Liver (tissue), 9 donors: ENCODE data around the gene TNFAIP8. TPM values are rescaled to one million over a fixed set of nuclear protein-coding genes. Genes with fewer than 3 reads are reported as not detected.

Experiments
- DNase-seq: peaks from one replicate; pipeline ENCODE4 v3.0.0-alpha.2; 2017; ENCODE audit warnings: low spot score
- H3K27ac ChIP-seq, 2 donors: one replicate each; pipeline ENCODE4 v1.7.0; 2013; ENCODE audit warnings: inconsistent platforms in 2 of 2, low read length in 2 of 2, control low read depth in 1 of 2, low read depth in 1 of 2, mild to moderate bottlenecking in 1 of 2
- H3K27me3 ChIP-seq, 4 donors: one replicate each; pipeline versions ENCODE4 v1.6.1 to v1.7.0; 2013; ENCODE audit warnings: low read length in 3 of 4, inconsistent platforms in 1 of 4, mild to moderate bottlenecking in 1 of 4, moderate library complexity in 1 of 4; ENCODE audit not compliant: control insufficient read depth in 4 of 4, insufficient read depth in 4 of 4
- H3K36me3 ChIP-seq, 4 donors: one replicate each; pipeline versions ENCODE4 v1.6.1 to v1.7.0; 2013; ENCODE audit warnings: low read length in 3 of 4, mild to moderate bottlenecking in 3 of 4, low read depth in 1 of 4, moderate library complexity in 1 of 4; ENCODE audit not compliant: control insufficient read depth in 4 of 4, insufficient read depth in 3 of 4
- H3K4me1 ChIP-seq, 4 donors: one replicate each; pipeline versions ENCODE4 v1.6.1 to v1.7.0; 2013; ENCODE audit warnings: low read length in 3 of 4, mild to moderate bottlenecking in 3 of 4, moderate library complexity in 1 of 4; ENCODE audit not compliant: control insufficient read depth in 4 of 4, insufficient read depth in 4 of 4
- H3K4me3 ChIP-seq, 3 donors: one replicate each; pipeline versions ENCODE4 v1.6.1 to v1.7.0; 2013; ENCODE audit warnings: low read length in 3 of 3, control low read depth in 1 of 3, low read depth in 1 of 3, mild to moderate bottlenecking in 1 of 3
- H3K9ac ChIP-seq, 2 donors: one replicate each; pipeline ENCODE4 v1.7.0; 2013; ENCODE audit warnings: low read length in 2 of 2, mild to moderate bottlenecking in 2 of 2, moderate library complexity in 2 of 2, control low read depth in 1 of 2, low read depth in 1 of 2
- H3K9me3 ChIP-seq, 4 donors: one replicate each; pipeline versions ENCODE4 v1.6.1 to v1.7.0; 2013; ENCODE audit warnings: low read length in 3 of 4; ENCODE audit not compliant: control insufficient read depth in 4 of 4
- EGR1 ChIP-seq, 2 donors: IDR thresholded peaks; 2 replicates each; pipeline ENCODE4 v1.6.1; 2016 to 2018; ENCODE audit warnings: antibody characterized with exemption in 2 of 2, low read depth in 2 of 2
- FOXA1 ChIP-seq: IDR thresholded peaks from 2 replicates; pipeline ENCODE4 v1.6.1; 2016; ENCODE audit warnings: antibody characterized with exemption
- FOXA2 ChIP-seq: IDR thresholded peaks from 2 replicates; pipeline ENCODE4 v1.6.1; 2016; ENCODE audit warnings: antibody characterized with exemption
- GABPA ChIP-seq, 2 donors: IDR thresholded peaks in 1 of 2; conservative IDR thresholded peaks in 1 of 2; 2 replicates each; pipeline ENCODE4 v1.6.1; 2016; ENCODE audit warnings: antibody characterized with exemption in 2 of 2, mild to moderate bottlenecking in 1 of 2, moderate library complexity in 1 of 2
- HNF4A ChIP-seq, 2 donors: conservative IDR thresholded peaks; 2 replicates each; pipeline ENCODE4 v1.6.1; 2016; ENCODE audit warnings: antibody characterized with exemption in 2 of 2, mild to moderate bottlenecking in 2 of 2
- HNF4G ChIP-seq: IDR thresholded peaks from 2 replicates; pipeline ENCODE4 v1.6.1; 2016; ENCODE audit warnings: antibody characterized with exemption
- JUND ChIP-seq, 2 donors: IDR thresholded peaks; 2 replicates each; pipeline ENCODE4 v1.6.1; 2016; ENCODE audit warnings: antibody characterized with exemption in 2 of 2
- NR2F2 ChIP-seq: IDR thresholded peaks from 2 replicates; pipeline ENCODE4 v1.6.1; 2016; ENCODE audit warnings: antibody characterized with exemption
- RAD21 ChIP-seq, 2 donors: IDR thresholded peaks; 2 replicates each; pipeline ENCODE4 v1.6.1; 2016; ENCODE audit warnings: antibody characterized with exemption in 2 of 2, mild to moderate bottlenecking in 2 of 2
- RXRA ChIP-seq, 2 donors: IDR thresholded peaks; 2 replicates each; pipeline ENCODE4 v1.6.1; 2017 to 2018; ENCODE audit warnings: antibody characterized with exemption in 2 of 2, mild to moderate bottlenecking in 1 of 2
- SP1 ChIP-seq: IDR thresholded peaks from 2 replicates; pipeline ENCODE4 v1.6.1; 2018; ENCODE audit warnings: antibody characterized with exemption, mild to moderate bottlenecking
- YY1 ChIP-seq: IDR thresholded peaks from 2 replicates; pipeline ENCODE4 v1.6.1; 2016; ENCODE audit warnings: antibody characterized with exemption, mild to moderate bottlenecking
- WGBS: extraction: QIAGEN DNeasy Blood & Tissue Kit; methylation state at CpG from one replicate; pipeline ENCODE4 v1.1.7; 2013; 5-methylcytosine and 5-hydroxymethylcytosine counted together
- polyA plus RNA-seq, 2 donors: library from polyadenylated mRNA; stranded (reverse) in 1 of 2; unstranded in 1 of 2; fragments of 200-250 nt in 1 of 2; fragments of >200 nt in 1 of 2; fragmentation: Nextera tagmentation in 1 of 2; extraction: Ambion mirVana in 1 of 2; gene quantifications; one replicate each; pipeline versions ENCODE4 v1.2.1 to v1.2.3, GENCODE V29; 2013 to 2015
- total RNA-seq, 2 donors: library from RNA; depleted of rRNA; stranded (reverse); fragments of >200 nt; gene quantifications; one replicate each; pipeline ENCODE4 v1.2.3, GENCODE V29; 2014
- TF ChIP-seq, protein P1 (sequence below): IDR thresholded peaks from 2 replicates; pipeline ENCODE4 v1.6.1; 2016; ENCODE audit warnings: antibody characterized with exemption
- TF ChIP-seq, protein P2 (sequence below): IDR thresholded peaks from 2 replicates; pipeline ENCODE4 v1.6.1; 2016; ENCODE audit warnings: antibody characterized with exemption, mild to moderate bottlenecking
- TF ChIP-seq, protein P3 (sequence below): IDR thresholded peaks from 2 replicates; pipeline ENCODE4 v1.6.1; 2016; ENCODE audit warnings: antibody characterized with exemption
- TF ChIP-seq, protein P4 (sequence below): IDR thresholded peaks from 2 replicates; pipeline ENCODE4 v1.6.1; 2016; ENCODE audit warnings: antibody characterized with exemption
- donor health status: healthy.
- donor health status: healthy.
- donor health status: healthy.
- donor health status: healthy.
- donor health status: healthy.

TNFAIP8 gene
- total and polyA plus RNA-seq, 4 donors: 2.6 to 28.6 (median 4.4) TPM

DNA sequence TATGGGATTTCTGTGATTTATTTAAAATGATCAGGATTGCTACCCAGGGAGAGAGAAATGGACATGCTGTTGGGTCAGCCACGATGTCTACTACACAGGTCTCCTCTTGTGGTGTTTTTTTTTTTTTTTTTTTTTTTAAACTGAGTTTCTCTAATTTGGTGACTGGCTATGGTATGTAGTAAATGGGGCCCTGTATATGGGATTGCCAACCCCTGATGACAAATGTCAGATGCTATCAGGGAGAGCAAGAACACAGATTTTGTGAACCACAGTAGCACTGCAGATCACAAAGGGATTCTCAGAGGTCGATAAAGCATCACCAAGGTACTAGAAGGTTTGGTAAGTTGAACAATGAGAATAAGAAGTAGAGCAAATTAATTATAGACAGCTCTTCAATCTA is 16.5 kb upstream of the TNFAIP8 start (continued):
- TF ChIP-seq, protein P1, sequence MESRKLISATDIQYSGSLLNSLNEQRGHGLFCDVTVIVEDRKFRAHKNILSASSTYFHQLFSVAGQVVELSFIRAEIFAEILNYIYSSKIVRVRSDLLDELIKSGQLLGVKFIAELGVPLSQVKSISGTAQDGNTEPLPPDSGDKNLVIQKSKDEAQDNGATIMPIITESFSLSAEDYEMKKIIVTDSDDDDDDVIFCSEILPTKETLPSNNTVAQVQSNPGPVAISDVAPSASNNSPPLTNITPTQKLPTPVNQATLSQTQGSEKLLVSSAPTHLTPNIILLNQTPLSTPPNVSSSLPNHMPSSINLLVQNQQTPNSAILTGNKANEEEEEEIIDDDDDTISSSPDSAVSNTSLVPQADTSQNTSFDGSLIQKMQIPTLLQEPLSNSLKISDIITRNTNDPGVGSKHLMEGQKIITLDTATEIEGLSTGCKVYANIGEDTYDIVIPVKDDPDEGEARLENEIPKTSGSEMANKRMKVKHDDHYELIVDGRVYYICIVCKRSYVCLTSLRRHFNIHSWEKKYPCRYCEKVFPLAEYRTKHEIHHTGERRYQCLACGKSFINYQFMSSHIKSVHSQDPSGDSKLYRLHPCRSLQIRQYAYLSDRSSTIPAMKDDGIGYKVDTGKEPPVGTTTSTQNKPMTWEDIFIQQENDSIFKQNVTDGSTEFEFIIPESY: no peak

DNA sequence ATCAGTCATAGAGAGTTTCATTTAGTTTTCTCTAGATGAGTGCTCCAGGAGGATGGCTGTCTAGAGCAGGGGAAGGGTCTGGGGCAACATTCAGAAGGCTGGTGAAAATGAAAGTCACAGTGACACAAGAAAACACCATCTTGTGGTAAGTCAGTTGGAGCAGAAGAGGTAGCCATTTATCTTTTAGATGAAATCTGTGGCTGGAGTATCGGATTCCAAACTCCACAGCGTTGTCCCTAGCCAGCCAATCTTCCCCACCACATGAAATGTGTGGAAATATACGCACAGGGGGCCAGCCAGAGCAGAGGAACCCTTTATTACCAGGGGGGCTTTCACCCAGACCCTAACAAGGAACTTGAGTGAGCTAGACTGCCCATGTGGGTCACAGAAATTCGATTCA is 15.9 kb upstream of the TNFAIP8 start:
- Histone ChIP-seq H3K4me1 (peaks cover 0 to 4% (median 0%) of the 10 kb centered on the region in 4 donors), H3K4me3 (no peak overlapping the region), H3K27ac (peak overlapping the region in 1 of 2 donors; percentile 30)

More for the DNA sequence above, 15.9 kb upstream of the TNFAIP8 start:
- no peak for DNase-seq
- TF ChIP-seq, protein P2, sequence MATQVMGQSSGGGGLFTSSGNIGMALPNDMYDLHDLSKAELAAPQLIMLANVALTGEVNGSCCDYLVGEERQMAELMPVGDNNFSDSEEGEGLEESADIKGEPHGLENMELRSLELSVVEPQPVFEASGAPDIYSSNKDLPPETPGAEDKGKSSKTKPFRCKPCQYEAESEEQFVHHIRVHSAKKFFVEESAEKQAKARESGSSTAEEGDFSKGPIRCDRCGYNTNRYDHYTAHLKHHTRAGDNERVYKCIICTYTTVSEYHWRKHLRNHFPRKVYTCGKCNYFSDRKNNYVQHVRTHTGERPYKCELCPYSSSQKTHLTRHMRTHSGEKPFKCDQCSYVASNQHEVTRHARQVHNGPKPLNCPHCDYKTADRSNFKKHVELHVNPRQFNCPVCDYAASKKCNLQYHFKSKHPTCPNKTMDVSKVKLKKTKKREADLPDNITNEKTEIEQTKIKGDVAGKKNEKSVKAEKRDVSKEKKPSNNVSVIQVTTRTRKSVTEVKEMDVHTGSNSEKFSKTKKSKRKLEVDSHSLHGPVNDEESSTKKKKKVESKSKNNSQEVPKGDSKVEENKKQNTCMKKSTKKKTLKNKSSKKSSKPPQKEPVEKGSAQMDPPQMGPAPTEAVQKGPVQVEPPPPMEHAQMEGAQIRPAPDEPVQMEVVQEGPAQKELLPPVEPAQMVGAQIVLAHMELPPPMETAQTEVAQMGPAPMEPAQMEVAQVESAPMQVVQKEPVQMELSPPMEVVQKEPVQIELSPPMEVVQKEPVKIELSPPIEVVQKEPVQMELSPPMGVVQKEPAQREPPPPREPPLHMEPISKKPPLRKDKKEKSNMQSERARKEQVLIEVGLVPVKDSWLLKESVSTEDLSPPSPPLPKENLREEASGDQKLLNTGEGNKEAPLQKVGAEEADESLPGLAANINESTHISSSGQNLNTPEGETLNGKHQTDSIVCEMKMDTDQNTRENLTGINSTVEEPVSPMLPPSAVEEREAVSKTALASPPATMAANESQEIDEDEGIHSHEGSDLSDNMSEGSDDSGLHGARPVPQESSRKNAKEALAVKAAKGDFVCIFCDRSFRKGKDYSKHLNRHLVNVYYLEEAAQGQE: no peak
- TF ChIP-seq, protein P3, sequence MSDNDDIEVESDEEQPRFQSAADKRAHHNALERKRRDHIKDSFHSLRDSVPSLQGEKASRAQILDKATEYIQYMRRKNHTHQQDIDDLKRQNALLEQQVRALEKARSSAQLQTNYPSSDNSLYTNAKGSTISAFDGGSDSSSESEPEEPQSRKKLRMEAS: no peak
- TF ChIP-seq HNF4G (no peak), HNF4A (conservative IDR thresholded peaks at IDR 0.05) (no peak), EGR1 (IDR thresholded peaks at IDR 0.05; ENCODE audit: low read depth in 2 of 2) (no peak), NR2F2 (no peak), RAD21 (IDR thresholded peaks at IDR 0.05) (no peak), GABPA (IDR thresholded peaks at IDR 0.05 in 1 of 2, conservative IDR thresholded peaks at IDR 0.05 in 1 of 2) (no peak), SP1 (no peak), YY1 (no peak), FOXA2 (no peak), JUND (IDR thresholded peaks at IDR 0.05) (no peak), FOXA1 (no peak), RXRA (IDR thresholded peaks at IDR 0.05) (no peak)
- TF ChIP-seq, protein P4, sequence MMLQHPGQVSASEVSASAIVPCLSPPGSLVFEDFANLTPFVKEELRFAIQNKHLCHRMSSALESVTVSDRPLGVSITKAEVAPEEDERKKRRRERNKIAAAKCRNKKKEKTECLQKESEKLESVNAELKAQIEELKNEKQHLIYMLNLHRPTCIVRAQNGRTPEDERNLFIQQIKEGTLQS: no peak
- TF ChIP-seq, protein P1: no peak
- Histone ChIP-seq H3K27me3 (no peaks in the 10 kb centered on the region), H3K36me3 (no peaks in the 10 kb centered on the region), H3K9ac (no peak overlapping the region), H3K9me3 (no peaks in the 10 kb centered on the region)
- 85% methylated on average over 4 of the region's 4 CpGs for WGBS
